Liver (tissue), 9 donors: ENCODE data around the gene KCNC2. TPM values are rescaled to one million over a fixed set of nuclear protein-coding genes. Genes with fewer than 3 reads are reported as not detected.

Experiments used
- DNase-seq: peaks from one replicate; pipeline ENCODE4 v3.0.0-alpha.2; 2017; ENCODE audit warnings: low spot score
- H3K27ac ChIP-seq, 2 donors: one replicate each; pipeline ENCODE4 v1.7.0; 2013; ENCODE audit warnings: inconsistent platforms in 2 of 2, low read length in 2 of 2, control low read depth in 1 of 2, low read depth in 1 of 2, mild to moderate bottlenecking in 1 of 2
- H3K27me3 ChIP-seq, 4 donors: one replicate each; pipeline versions ENCODE4 v1.6.1 to v1.7.0; 2013; ENCODE audit warnings: low read length in 3 of 4, inconsistent platforms in 1 of 4, mild to moderate bottlenecking in 1 of 4, moderate library complexity in 1 of 4; ENCODE audit not compliant: control insufficient read depth in 4 of 4, insufficient read depth in 4 of 4
- H3K36me3 ChIP-seq, 4 donors: one replicate each; pipeline versions ENCODE4 v1.6.1 to v1.7.0; 2013; ENCODE audit warnings: low read length in 3 of 4, mild to moderate bottlenecking in 3 of 4, low read depth in 1 of 4, moderate library complexity in 1 of 4; ENCODE audit not compliant: control insufficient read depth in 4 of 4, insufficient read depth in 3 of 4
- H3K4me1 ChIP-seq, 4 donors: one replicate each; pipeline versions ENCODE4 v1.6.1 to v1.7.0; 2013; ENCODE audit warnings: low read length in 3 of 4, mild to moderate bottlenecking in 3 of 4, moderate library complexity in 1 of 4; ENCODE audit not compliant: control insufficient read depth in 4 of 4, insufficient read depth in 4 of 4
- H3K4me3 ChIP-seq, 3 donors: one replicate each; pipeline versions ENCODE4 v1.6.1 to v1.7.0; 2013; ENCODE audit warnings: low read length in 3 of 3, control low read depth in 1 of 3, low read depth in 1 of 3, mild to moderate bottlenecking in 1 of 3
- H3K9ac ChIP-seq, 2 donors: one replicate each; pipeline ENCODE4 v1.7.0; 2013; ENCODE audit warnings: low read length in 2 of 2, mild to moderate bottlenecking in 2 of 2, moderate library complexity in 2 of 2, control low read depth in 1 of 2, low read depth in 1 of 2
- H3K9me3 ChIP-seq, 4 donors: one replicate each; pipeline versions ENCODE4 v1.6.1 to v1.7.0; 2013; ENCODE audit warnings: low read length in 3 of 4; ENCODE audit not compliant: control insufficient read depth in 4 of 4
- ATF3 ChIP-seq: IDR thresholded peaks from 2 replicates; pipeline ENCODE4 v1.6.1; 2016; ENCODE audit warnings: antibody characterized with exemption
- CTCF ChIP-seq: fragments of 150-350 bp; IDR thresholded peaks from 2 replicates; pipeline ENCODE4 v1.5.1; 2017; ENCODE audit warnings: improper control_type of control experiment, low read depth, low read length; ENCODE audit not compliant: missing input control
- EGR1 ChIP-seq, 2 donors: IDR thresholded peaks; 2 replicates each; pipeline ENCODE4 v1.6.1; 2016 to 2018; ENCODE audit warnings: antibody characterized with exemption in 2 of 2, low read depth in 2 of 2
- FOXA1 ChIP-seq: IDR thresholded peaks from 2 replicates; pipeline ENCODE4 v1.6.1; 2016; ENCODE audit warnings: antibody characterized with exemption
- FOXA2 ChIP-seq: IDR thresholded peaks from 2 replicates; pipeline ENCODE4 v1.6.1; 2016; ENCODE audit warnings: antibody characterized with exemption
- GABPA ChIP-seq, 2 donors: IDR thresholded peaks in 1 of 2; conservative IDR thresholded peaks in 1 of 2; 2 replicates each; pipeline ENCODE4 v1.6.1; 2016; ENCODE audit warnings: antibody characterized with exemption in 2 of 2, mild to moderate bottlenecking in 1 of 2, moderate library complexity in 1 of 2
- HNF4G ChIP-seq: IDR thresholded peaks from 2 replicates; pipeline ENCODE4 v1.6.1; 2016; ENCODE audit warnings: antibody characterized with exemption
- JUND ChIP-seq, 2 donors: IDR thresholded peaks; 2 replicates each; pipeline ENCODE4 v1.6.1; 2016; ENCODE audit warnings: antibody characterized with exemption in 2 of 2
- MAX ChIP-seq: IDR thresholded peaks from 2 replicates; pipeline ENCODE4 v1.6.1; 2016; ENCODE audit warnings: antibody characterized with exemption
- NR2F2 ChIP-seq: IDR thresholded peaks from 2 replicates; pipeline ENCODE4 v1.6.1; 2016; ENCODE audit warnings: antibody characterized with exemption
- RAD21 ChIP-seq, 2 donors: IDR thresholded peaks; 2 replicates each; pipeline ENCODE4 v1.6.1; 2016; ENCODE audit warnings: antibody characterized with exemption in 2 of 2, mild to moderate bottlenecking in 2 of 2
- REST ChIP-seq: IDR thresholded peaks from 2 replicates; pipeline ENCODE4 v1.6.1; 2016; ENCODE audit warnings: antibody characterized with exemption, mild to moderate bottlenecking
- RXRA ChIP-seq, 2 donors: IDR thresholded peaks; 2 replicates each; pipeline ENCODE4 v1.6.1; 2017 to 2018; ENCODE audit warnings: antibody characterized with exemption in 2 of 2, mild to moderate bottlenecking in 1 of 2
- SP1 ChIP-seq: IDR thresholded peaks from 2 replicates; pipeline ENCODE4 v1.6.1; 2018; ENCODE audit warnings: antibody characterized with exemption, mild to moderate bottlenecking
- TAF1 ChIP-seq: conservative IDR thresholded peaks from 2 replicates; pipeline ENCODE4 v1.6.1; 2016; ENCODE audit warnings: antibody characterized with exemption, mild to moderate bottlenecking
- YY1 ChIP-seq: IDR thresholded peaks from 2 replicates; pipeline ENCODE4 v1.6.1; 2016; ENCODE audit warnings: antibody characterized with exemption, mild to moderate bottlenecking
- ZBTB33 ChIP-seq: IDR thresholded peaks from 2 replicates; pipeline ENCODE4 v1.6.1; 2016; ENCODE audit warnings: antibody characterized with exemption
- WGBS: extraction: QIAGEN DNeasy Blood & Tissue Kit; methylation state at CpG from one replicate; pipeline ENCODE4 v1.1.7; 2013; 5-methylcytosine and 5-hydroxymethylcytosine counted together
- polyA plus RNA-seq, 2 donors: library from polyadenylated mRNA; stranded (reverse) in 1 of 2; unstranded in 1 of 2; fragments of 200-250 nt in 1 of 2; fragments of >200 nt in 1 of 2; fragmentation: Nextera tagmentation in 1 of 2; extraction: Ambion mirVana in 1 of 2; gene quantifications; one replicate each; pipeline versions ENCODE4 v1.2.1 to v1.2.3, GENCODE V29; 2013 to 2015
- total RNA-seq, 2 donors: library from RNA; depleted of rRNA; stranded (reverse); fragments of >200 nt; gene quantifications; one replicate each; pipeline ENCODE4 v1.2.3, GENCODE V29; 2014
- donor health status: healthy.
- donor health status: healthy.
- donor health status: healthy.
- donor health status: healthy.
- donor health status: healthy.

Gene KCNC2
- under 1 TPM in 1 of 2 donors, not detected in 1; under 0.01 TPM for total RNA-seq
- polyA plus RNA-seq = under 1 TPM in 1 of 2 donors, not detected in 1; 0.02 TPM

GRCh38 chr12:75209812-75210138 is at the start of gene KCNC2:
Gene KCNC2, minus strand, starts transcription at chr12:75209839.
- peaks cover 0 to 5% (median 3%) of the 10 kb centered on the region in 4 donors for H3K27me3 ChIP-seq
- TF ChIP-seq ZBTB33 (no peak), EGR1 (IDR thresholded peaks at IDR 0.05; ENCODE audit: low read depth in 2 of 2) (no peak), MAX (no peak), CTCF (no peak), ATF3 (no peak), FOXA2 (no peak), HNF4G (no peak), TAF1 (no peak), NR2F2 (no peak)
- H3K9me3 ChIP-seq = no peaks in the 10 kb centered on the region
- no peak for DNase-seq
- H3K9ac ChIP-seq = no peak within 1 kb of the TSS
- 43% methylated on average over 3 of the region's 3 CpGs for WGBS
- peaks cover 0 to 2% (median 0%) of the 10 kb centered on the region in 4 donors for H3K36me3 ChIP-seq
- peak within 1 kb of the TSS in 1 of 3 donors; percentile 11 for H3K4me3 ChIP-seq
- peaks cover 0 to 6% (median 0%) of the 10 kb centered on the region in 4 donors for H3K4me1 ChIP-seq
- no peak within 1 kb of the TSS for H3K27ac ChIP-seq

- Histone ChIP-seq H3K4me1 (no peaks in the 10 kb centered on the region), H3K4me3 (no peak overlapping the region), H3K9me3 (no peaks in the 10 kb centered on the region), H3K27me3 (no peaks in the 10 kb centered on the region), H3K9ac (no peak overlapping the region), H3K27ac (no peak overlapping the region), H3K36me3 (no peaks in the 10 kb centered on the region)
- DNase-seq = no peak
- 48% methylated on average over 1 of the region's 1 CpG for WGBS
- TF ChIP-seq GABPA (IDR thresholded peaks at IDR 0.05 in 1 of 2, conservative IDR thresholded peaks at IDR 0.05 in 1 of 2) (no peak), YY1 (no peak), RXRA (IDR thresholded peaks at IDR 0.05) (no peak), ATF3 (no peak), REST (no peak), CTCF (no peak), NR2F2 (no peak), SP1 (no peak), RAD21 (IDR thresholded peaks at IDR 0.05) (no peak), TAF1 (no peak), MAX (no peak), HNF4G (no peak), JUND (IDR thresholded peaks at IDR 0.05) (no peak), ZBTB33 (no peak), FOXA1 (no peak)
Measured at GRCh38 chr12:75259143-75259542, 49.5 kb upstream of the KCNC2 start.
